Ascending aorta (tissue), 2 donors: ENCODE measurements around the gene TMEM121. TPM values are rescaled to one million over a fixed set of nuclear protein-coding genes. Genes with fewer than 3 reads are reported as not detected.

Experiments
- DNase-seq, 2 donors: peaks; one replicate each; pipeline ENCODE4 v3.0.0-alpha.2; 2019; ENCODE audit warnings: low spot score in 2 of 2
- H3K27ac ChIP-seq, 2 donors: fragments of 200-600 bp; sonication (generic); one replicate each; pipeline ENCODE4 v1.5.1; 2016 to 2017; ENCODE audit warnings: mild to moderate bottlenecking in 1 of 2
- H3K27me3 ChIP-seq: fragments of 200-600 bp; sonication (generic); one replicate; pipeline ENCODE4 v1.5.1; 2017
- H3K36me3 ChIP-seq, 2 donors: fragments of 200-600 bp; sonication (generic); one replicate each; pipeline ENCODE4 v1.5.1; 2016
- H3K4me1 ChIP-seq, 2 donors: fragments of 200-600 bp; sonication (generic); one replicate each; pipeline ENCODE4 v1.5.1; 2016 to 2017; ENCODE audit warnings: mild to moderate bottlenecking in 1 of 2
- H3K4me3 ChIP-seq, 2 donors: fragments of 200-600 bp; sonication (generic); one replicate each; pipeline ENCODE4 v1.5.1; 2016 to 2017; ENCODE audit warnings: mild to moderate bottlenecking in 1 of 2
- H3K9me3 ChIP-seq, 2 donors: fragments of 200-600 bp; sonication (generic); one replicate each; pipeline ENCODE4 v1.5.1; 2016
- CTCF ChIP-seq, 3 experiments: fragments of 200-600 bp in 2 of 3; fragments of 450-650 bp in 1 of 3; sonication (generic) in 2 of 3; IDR thresholded peaks; one replicate each; pipeline ENCODE4 v1.5.1; 2016 to 2019; ENCODE audit warnings: antibody characterized with exemption in 3 of 3, mild to moderate bottlenecking in 1 of 3, moderate library complexity in 1 of 3
- intact Hi-C: fragments of 100-400 bp; cut with DNase I; formaldehyde crosslinking; loops from one replicate; pipeline ENCODE4 v1.15.1; 2023
- total RNA-seq: library from RNA; depleted of rRNA; stranded (reverse); fragments of >200 nt; gene quantifications from one replicate; pipeline ENCODE4 v1.1.0, GENCODE V29; 2016

TMEM121 gene
- total RNA-seq, result 34.6 TPM

- Histone ChIP-seq H3K4me1 (peaks cover 12 to 21% of the 10 kb centered on the region in 2 donors), H3K4me3 (peak within 1 kb of the TSS; percentile 69 to 91), H3K36me3 (no peaks in the 10 kb centered on the region), H3K9me3 (no peaks in the 10 kb centered on the region), H3K27me3 (no peaks in the 10 kb centered on the region), H3K27ac (peak within 1 kb of the TSS; percentile 40 to 55)
- TF ChIP-seq CTCF (IDR thresholded peaks at IDR 0.05), result no peak
- intact Hi-C loops, result loop anchor here (2.0 to 5.0 kb wide), 3 partner anchors 35 to 434 kb away; partner anchors contain the start of gene TEDC1
- no peak for DNase-seq
These were observed at the start of gene TMEM121 for GRCh38 chr14:105525861-105526775. Gene TMEM121 (plus strand): TSS chr14:105526583. CDS start chr14:105528835, 2,252 bp downstream.

DNA sequence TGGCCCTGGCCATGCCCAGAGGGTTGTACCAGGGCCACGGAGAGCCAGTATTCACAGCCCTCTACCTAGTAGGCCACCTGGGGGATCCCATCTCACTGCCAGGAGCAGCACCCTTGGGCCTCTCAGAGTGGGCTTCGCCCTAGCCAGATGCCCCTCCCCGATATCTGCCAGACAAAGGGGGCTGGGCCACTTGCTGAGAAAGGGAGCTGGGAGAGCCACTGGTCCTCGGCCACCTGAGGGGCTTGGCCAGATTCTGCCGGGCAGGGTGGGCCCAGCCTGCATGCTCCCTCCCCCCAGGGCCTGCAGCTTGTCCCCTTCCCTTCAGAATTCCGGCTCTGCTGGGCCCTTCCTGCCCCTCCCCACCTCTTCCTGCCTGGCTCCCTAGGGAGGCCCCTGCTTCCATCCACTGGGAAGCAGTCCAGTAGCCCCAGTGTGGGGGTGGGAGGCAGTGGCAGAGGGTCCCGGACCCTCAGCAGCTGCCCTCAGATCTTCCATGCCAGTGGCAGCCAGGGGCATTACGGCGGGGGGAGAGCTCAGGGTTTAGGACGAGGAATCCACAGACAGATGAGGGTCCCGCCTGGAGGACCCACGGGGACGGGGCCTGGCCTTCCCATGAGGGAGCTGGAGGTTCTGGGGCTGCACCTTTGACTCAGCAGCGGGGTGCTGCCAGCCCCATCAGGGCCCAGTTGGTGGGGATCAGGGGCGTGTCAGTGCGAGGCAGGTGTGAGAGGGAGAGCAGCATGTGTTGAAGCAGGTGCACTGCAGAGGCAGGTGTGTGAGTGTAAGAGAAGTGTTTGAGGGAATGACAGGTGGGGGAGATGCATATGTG lies 49.3 kb upstream of the TMEM121 start:
- TF ChIP-seq CTCF (IDR thresholded peaks at IDR 0.05), result no peak
- Histone ChIP-seq H3K27me3 (no peaks in the 10 kb centered on the region), H3K4me1 (peaks cover 15 to 50% of the 10 kb centered on the region in 2 donors), H3K4me3 (peak overlapping the region; percentile 65 to 91), H3K27ac (peak overlapping the region; percentile 96 to 99), H3K36me3 (peaks cover 17 to 19% of the 10 kb centered on the region in 2 donors), H3K9me3 (no peaks in the 10 kb centered on the region)
- no peak for DNase-seq
- intact Hi-C loops, result loop anchor here (10.0 kb wide), 1 partner anchor 232 kb away; the partner anchor contains the start of gene BTBD6

GRCh38 chr14:105477660-105478397 lies 48.6 kb upstream of the TMEM121 start:
- no peak for TF ChIP-seq CTCF (IDR thresholded peaks at IDR 0.05)
- H3K36me3 ChIP-seq, result peaks cover 17 to 19% of the 10 kb centered on the region in 2 donors
- no peaks in the 10 kb centered on the region for H3K9me3 ChIP-seq
- H3K4me3 ChIP-seq, result peak overlapping the region; percentile 65 to 91
- no peak for DNase-seq
- intact Hi-C loops, result loop anchor here (10.0 kb wide), 1 partner anchor 233 kb away; the partner anchor contains the start of gene BTBD6
- H3K27me3 ChIP-seq, result no peaks in the 10 kb centered on the region
- peak overlapping the region; percentile 1 to 96 for H3K27ac ChIP-seq
- peaks cover 22 to 50% of the 10 kb centered on the region in 2 donors for H3K4me1 ChIP-seq

DNA sequence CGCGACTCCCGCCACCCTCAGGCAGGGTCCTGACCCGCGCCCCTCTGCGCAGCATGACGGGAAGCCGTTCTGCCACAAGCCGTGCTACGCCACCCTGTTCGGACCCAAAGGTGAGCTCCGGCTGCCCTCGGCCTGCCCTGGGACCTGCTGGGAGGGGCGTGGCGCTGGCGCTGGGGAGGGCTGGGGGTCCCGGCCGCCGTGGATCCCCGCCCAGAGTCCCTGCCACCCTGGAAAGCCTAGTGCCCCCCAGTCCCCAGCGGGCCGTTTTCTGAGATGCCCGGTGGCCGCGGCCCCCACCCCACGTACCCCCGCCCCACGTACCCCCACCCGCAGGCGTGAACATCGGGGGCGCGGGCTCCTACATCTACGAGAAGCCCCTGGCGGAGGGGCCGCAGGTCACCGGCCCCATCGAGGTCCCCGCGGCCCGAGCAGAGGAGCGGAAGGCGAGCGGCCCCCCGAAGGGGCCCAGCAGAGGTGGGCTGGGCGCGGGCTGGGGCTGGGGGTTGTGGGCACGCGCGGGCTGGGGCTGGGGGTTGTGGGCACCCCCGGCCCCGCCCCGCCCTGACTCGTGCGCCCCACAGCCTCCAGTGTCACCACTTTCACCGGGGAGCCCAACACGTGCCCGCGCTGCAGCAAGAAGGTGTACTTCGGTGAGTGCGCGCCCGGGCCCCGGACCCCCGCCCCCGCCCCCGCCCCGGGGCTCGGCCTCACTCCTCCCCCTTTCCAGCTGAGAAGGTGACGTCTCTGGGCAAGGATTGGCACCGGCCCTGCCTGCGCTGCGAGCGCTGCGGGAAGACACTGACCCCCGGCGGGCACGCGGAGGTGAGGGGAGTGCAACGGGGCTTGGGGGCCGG lies 47.8 kb upstream of the TMEM121 start:
- peaks cover 17 to 19% of the 10 kb centered on the region in 2 donors for H3K36me3 ChIP-seq
- no peak for DNase-seq
- no peaks in the 10 kb centered on the region for H3K9me3 ChIP-seq
- no peak for TF ChIP-seq CTCF (IDR thresholded peaks at IDR 0.05)
- no peaks in the 10 kb centered on the region for H3K27me3 ChIP-seq
- no peak overlapping the region for H3K4me3 ChIP-seq
- intact Hi-C loops, result loop anchor here (10.0 kb wide), 1 partner anchor 234 kb away; the partner anchor contains the start of gene BTBD6
- H3K27ac ChIP-seq, result peak overlapping the region; percentile 17 to 23
- H3K4me1 ChIP-seq, result peaks cover 25 to 50% of the 10 kb centered on the region in 2 donors
